OCI-LY3 (cell line): ENCODE data around the gene CSKMT.
A peak's percentile ranks its signal among the peaks of the same experiment; 100 is the strongest.

Experiments
- H2AFZ ChIP-seq: fragments of 200-600, 300-600 bp; shearing (Covaris generic); 2 replicates; pipeline ENCODE4 v1.6.0; 2014; ENCODE audit warnings: antibody characterized with exemption, low read depth, low read length
- H3K27ac ChIP-seq: fragments of 200-600, 300-600 bp; sonication (generic); 2 replicates; pipeline ENCODE4 v1.5.1; 2014; ENCODE audit warnings: mild to moderate bottlenecking, low read length, moderate library complexity, mixed read lengths
- H3K27me3 ChIP-seq: fragments of 200-600, 300-600 bp; sonication (generic); 2 replicates; pipeline ENCODE4 v1.6.1; 2014; ENCODE audit warnings: low read depth, low read length, mixed read lengths
- H3K36me3 ChIP-seq: fragments of 200-600, 300-600 bp; sonication (generic); replicated peaks from 2 replicates; pipeline ENCODE3; 2014; ENCODE audit warnings: low read depth, low read length, mixed read lengths
- H3K4me1 ChIP-seq: fragments of 300-600, 200-600 bp; sonication (generic); 2 replicates; pipeline ENCODE4 v1.6.1; 2014; ENCODE audit warnings: low read length, mixed read lengths
- H3K4me2 ChIP-seq: fragments of 200-600, 300-600 bp; sonication (generic); 2 replicates; pipeline ENCODE4 v1.6.1; 2014; ENCODE audit warnings: low read length, mixed read lengths
- H3K4me3 ChIP-seq: fragments of 300-600, 200-600 bp; sonication (generic); 2 replicates; pipeline ENCODE4 v1.5.1; 2014; ENCODE audit warnings: antibody characterized with exemption, mild to moderate bottlenecking, low read length, moderate library complexity
- H3K79me2 ChIP-seq: fragments of 300-600, 200-600 bp; shearing (Covaris generic); 2 replicates; pipeline ENCODE4 v1.6.1; 2014; ENCODE audit warnings: mild to moderate bottlenecking, low read length, mixed read lengths
- H3K9ac ChIP-seq: fragments of 300-600, 200-600 bp; shearing (Covaris generic); 2 replicates; pipeline ENCODE4 v1.6.0; 2014; ENCODE audit warnings: mild to moderate bottlenecking, low read length, moderate library complexity
- H3K9me3 ChIP-seq: fragments of 200-600, 300-600 bp; shearing (Covaris generic); 2 replicates; pipeline ENCODE4 v1.6.1; 2014; ENCODE audit warnings: low read length, mixed read lengths; ENCODE audit not compliant: insufficient read depth
- H4K20me1 ChIP-seq: fragments of 200-600, 300-600 bp; sonication (generic); 2 replicates; pipeline ENCODE4 v1.6.1; 2016; ENCODE audit warnings: low read length, mixed read lengths; ENCODE audit not compliant: insufficient read depth
- EZH2phosphoT487 ChIP-seq: fragments of 200-600 bp; shearing (Covaris generic); IDR thresholded peaks from 2 replicates; pipeline ENCODE4 v1.6.1; 2018; ENCODE audit warnings: antibody characterized with exemption, mixed run types, low read depth
- TF ChIP-seq, protein P1 (sequence below): fragments of 200-600, 300-600 bp; sonication (generic); IDR thresholded peaks from 2 replicates; pipeline ENCODE4 v1.5.1; 2014; ENCODE audit warnings: antibody characterized with exemption, low read length, low read depth

The CSKMT gene

DNA sequence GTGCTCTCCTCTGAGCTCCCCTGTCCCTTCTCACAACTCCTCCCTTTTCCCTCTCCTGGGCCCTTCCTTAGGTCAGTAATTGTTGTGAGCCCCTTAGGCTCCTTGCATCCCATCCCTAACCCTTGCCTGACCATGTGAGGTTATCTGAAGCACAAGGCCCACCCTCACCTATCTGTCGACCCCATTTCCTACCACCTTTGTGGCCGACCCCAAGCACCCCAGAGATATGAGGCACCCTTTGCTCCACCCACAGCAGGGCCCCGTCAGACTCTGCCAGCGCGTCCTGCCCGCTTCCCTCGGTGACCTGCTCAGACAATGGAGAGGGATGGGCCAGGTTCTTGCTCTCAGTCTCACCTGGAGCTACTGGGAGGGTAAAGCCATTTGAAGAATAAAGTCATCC is 43.7 kb downstream of the CSKMT start:
- Histone ChIP-seq H3K9ac (peak overlapping the region; percentile 80), H2AFZ (peak overlapping the region; percentile 52; the same call in 1 of the 2 replicates), H3K4me3 (peak overlapping the region; percentile 81), H3K4me1 (peaks cover 28% of the 10 kb centered on the region), H3K27me3 (no peaks in the 10 kb centered on the region), H3K79me2 (peaks cover 15% of the 10 kb centered on the region), H3K4me2 (peak overlapping the region; percentile 89), H3K36me3 (peaks cover 61% of the 10 kb centered on the region), H3K9me3 (no peaks in the 10 kb centered on the region), H4K20me1 (no peaks in the 10 kb centered on the region), H3K27ac (peak overlapping the region; percentile 84)
- no peak for TF ChIP-seq EZH2phosphoT487
- TF ChIP-seq, protein P1, sequence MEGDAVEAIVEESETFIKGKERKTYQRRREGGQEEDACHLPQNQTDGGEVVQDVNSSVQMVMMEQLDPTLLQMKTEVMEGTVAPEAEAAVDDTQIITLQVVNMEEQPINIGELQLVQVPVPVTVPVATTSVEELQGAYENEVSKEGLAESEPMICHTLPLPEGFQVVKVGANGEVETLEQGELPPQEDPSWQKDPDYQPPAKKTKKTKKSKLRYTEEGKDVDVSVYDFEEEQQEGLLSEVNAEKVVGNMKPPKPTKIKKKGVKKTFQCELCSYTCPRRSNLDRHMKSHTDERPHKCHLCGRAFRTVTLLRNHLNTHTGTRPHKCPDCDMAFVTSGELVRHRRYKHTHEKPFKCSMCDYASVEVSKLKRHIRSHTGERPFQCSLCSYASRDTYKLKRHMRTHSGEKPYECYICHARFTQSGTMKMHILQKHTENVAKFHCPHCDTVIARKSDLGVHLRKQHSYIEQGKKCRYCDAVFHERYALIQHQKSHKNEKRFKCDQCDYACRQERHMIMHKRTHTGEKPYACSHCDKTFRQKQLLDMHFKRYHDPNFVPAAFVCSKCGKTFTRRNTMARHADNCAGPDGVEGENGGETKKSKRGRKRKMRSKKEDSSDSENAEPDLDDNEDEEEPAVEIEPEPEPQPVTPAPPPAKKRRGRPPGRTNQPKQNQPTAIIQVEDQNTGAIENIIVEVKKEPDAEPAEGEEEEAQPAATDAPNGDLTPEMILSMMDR, result no peak

DNA sequence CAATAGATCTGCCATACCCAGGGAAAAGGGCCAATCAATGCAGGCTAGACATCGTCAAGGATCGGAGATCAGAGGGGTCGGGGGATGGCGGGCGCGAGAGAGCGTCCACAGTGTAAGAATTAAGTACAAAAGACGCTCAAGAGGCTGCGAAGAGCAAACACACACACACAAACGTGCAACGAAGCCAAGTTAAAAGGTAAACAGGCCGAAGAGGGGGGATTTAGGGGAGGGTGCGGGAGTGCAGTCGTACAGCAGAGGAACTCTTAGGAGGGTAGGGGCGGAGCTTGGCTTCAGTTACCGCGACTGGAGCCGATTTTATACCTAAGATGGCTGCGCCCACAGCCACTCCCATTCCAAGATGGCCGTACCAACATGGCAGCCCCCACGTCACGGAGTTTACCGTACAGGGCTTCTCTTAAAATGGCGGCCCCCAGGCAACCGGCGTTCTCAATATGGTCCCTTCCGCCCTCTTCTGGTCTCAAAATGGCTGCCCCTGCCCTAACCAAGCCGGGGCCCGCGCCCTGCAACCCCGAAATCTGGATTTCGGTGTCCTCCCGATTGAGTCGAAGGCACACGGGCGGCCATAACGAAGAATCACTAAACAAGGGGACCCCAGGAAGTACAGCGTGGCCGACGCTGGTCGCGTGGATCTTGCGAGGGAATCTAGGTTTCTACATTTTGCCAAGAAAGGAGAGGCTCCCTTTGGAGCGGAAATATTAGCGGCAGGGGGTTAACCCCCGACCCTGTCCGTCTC is 44.3 kb downstream of the CSKMT start:
- Histone ChIP-seq H3K9ac (peak overlapping the region; percentile 80), H3K4me1 (peaks cover 28% of the 10 kb centered on the region), H3K36me3 (peaks cover 65% of the 10 kb centered on the region), H4K20me1 (no peaks in the 10 kb centered on the region), H3K79me2 (peaks cover 19% of the 10 kb centered on the region), H3K4me3 (peak overlapping the region; percentile 81), H3K9me3 (no peaks in the 10 kb centered on the region), H3K27ac (peak overlapping the region; percentile 84), H3K4me2 (peak overlapping the region; percentile 89), H3K27me3 (no peaks in the 10 kb centered on the region), H2AFZ (peak overlapping the region; percentile 63; the same call in 1 of the 2 replicates)
- no peak for TF ChIP-seq EZH2phosphoT487
- TF ChIP-seq, protein P1, result no peak

GRCh38 chr11:62710001-62710345 is 44.9 kb downstream of the CSKMT start:
- Histone ChIP-seq H3K4me1 (peaks cover 28% of the 10 kb centered on the region), H3K27me3 (no peaks in the 10 kb centered on the region)

DNA sequence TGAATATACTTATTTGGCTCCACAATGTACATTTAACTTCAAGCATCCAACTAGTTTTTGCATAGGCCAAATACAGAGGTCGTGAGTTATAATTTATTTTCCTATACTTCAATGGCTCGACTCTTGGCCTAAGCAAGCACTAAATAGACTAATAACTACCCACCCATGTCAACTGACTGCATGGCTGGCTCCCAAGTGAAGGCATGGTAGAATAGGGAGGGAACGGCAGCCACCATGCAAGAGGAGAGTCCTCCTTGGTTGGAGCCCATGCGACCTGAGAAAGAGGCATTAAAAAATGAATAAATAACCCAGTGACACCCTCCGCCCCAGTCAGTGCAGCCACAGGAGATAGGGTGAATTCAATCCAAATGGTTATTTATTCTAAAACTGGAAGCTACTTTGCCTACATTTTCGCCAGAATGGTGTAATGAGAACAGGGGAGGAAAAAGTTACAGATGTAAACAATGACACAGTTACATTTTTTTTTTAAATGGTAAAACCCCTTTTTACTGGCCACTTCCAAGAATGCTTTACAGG is 47.2 kb downstream of the CSKMT start:
- Histone ChIP-seq H2AFZ (no peak overlapping the region), H3K79me2 (peaks cover 29% of the 10 kb centered on the region), H3K4me1 (peaks cover 16% of the 10 kb centered on the region), H3K4me2 (no peak overlapping the region), H3K4me3 (no peak overlapping the region), H3K36me3 (peaks cover 79% of the 10 kb centered on the region), H3K9me3 (no peaks in the 10 kb centered on the region), H3K9ac (no peak overlapping the region), H4K20me1 (no peaks in the 10 kb centered on the region), H3K27ac (peak overlapping the region; percentile 21; the same call in 1 of the 2 replicates), H3K27me3 (no peaks in the 10 kb centered on the region)
- TF ChIP-seq EZH2phosphoT487, result no peak
- TF ChIP-seq, protein P1, result no peak

More at GRCh38 chr11:62710001-62710345, 44.9 kb downstream of the CSKMT start:
- Histone ChIP-seq H3K79me2 (peaks cover 23% of the 10 kb centered on the region), H3K27ac (peak overlapping the region; percentile 84), H3K9ac (peak overlapping the region; percentile 78), H3K9me3 (no peaks in the 10 kb centered on the region), H3K36me3 (peaks cover 66% of the 10 kb centered on the region), H4K20me1 (no peaks in the 10 kb centered on the region), H3K4me2 (peak overlapping the region; percentile 89), H2AFZ (peak overlapping the region; percentile 63; the same call in 1 of the 2 replicates), H3K4me3 (peak overlapping the region; percentile 81)
- TF ChIP-seq, protein P1, result no peak
- TF ChIP-seq EZH2phosphoT487, result no peak
